HG03342 (cell line): ENCODE results near the gene PPM1N.
A peak's percentile ranks its signal among the peaks of the same experiment; 100 is the strongest.

Experiments used
- ATAC-seq: cut with Tn5 transposase; IDR thresholded peaks from one replicate; pipeline ENCODE4 v1.9.1; 2021; ENCODE audit warnings: mild to moderate bottlenecking, moderate library complexity; ENCODE audit not compliant: unreplicated experiment

PPM1N gene

GRCh38 chr19:45488708-45489107 lies 9.5 kb upstream of the PPM1N start:
- no peak for ATAC-seq

- no peak for ATAC-seq
These were observed 8.9 kb upstream of the PPM1N start for GRCh38 chr19:45489216-45489855.

- ATAC-seq: no peak
These were observed 6.1 kb upstream of the PPM1N start for GRCh38 chr19:45492137-45492626.

GRCh38 chr19:45492627-45493470 lies 5.4 kb upstream of the PPM1N start:
- ATAC-seq: no peak

GRCh38 chr19:45494261-45494916 lies 3.9 kb upstream of the PPM1N start:
- ATAC-seq: no peak

GRCh38 chr19:45495178-45495577 lies 3.1 kb upstream of the PPM1N start:
- ATAC-seq: no peak

GRCh38 chr19:45496349-45496953 lies 1.8 kb upstream of the PPM1N start:
- no peak for ATAC-seq

- ATAC-seq: no peak
These were observed 452 bp upstream of the PPM1N start for GRCh38 chr19:45497791-45498190.

- no peak for ATAC-seq
These were observed 1.2 kb downstream of the PPM1N start for GRCh38 chr19:45499196-45500180.

- ATAC-seq: no peak
These were observed 2.9 kb downstream of the PPM1N start for GRCh38 chr19:45500918-45501729.

GRCh38 chr19:45501730-45502014 lies 3.4 kb downstream of the PPM1N start:
- ATAC-seq: no peak

- ATAC-seq: no peak
These were observed 3.9 kb downstream of the PPM1N start for GRCh38 chr19:45502111-45502510.

GRCh38 chr19:45503909-45504308 lies 5.7 kb downstream of the PPM1N start:
- no peak for ATAC-seq

GRCh38 chr19:45505151-45505995 lies 7.1 kb downstream of the PPM1N start:
- no peak for ATAC-seq

GRCh38 chr19:45505996-45506245 lies 7.7 kb downstream of the PPM1N start:
- ATAC-seq: no peak

GRCh38 chr19:45506246-45506988 lies 8.2 kb downstream of the PPM1N start:
- ATAC-seq: peak; percentile 53

GRCh38 chr19:45506989-45507871 lies 9.0 kb downstream of the PPM1N start, which contains the start of gene VASP:
Gene VASP (plus strand): TSS chr19:45507479. CDS start chr19:45507772, 293 bp downstream.
- ATAC-seq: peak; percentile 45
